ENCODE measurements around the gene CCL4L2.
"Not testable (repeated sequence)": the region's sequence is repeated elsewhere in the genome, so short reads cannot be mapped to it uniquely, and the experiment has no call there.

CCL4L2 gene

DNA sequence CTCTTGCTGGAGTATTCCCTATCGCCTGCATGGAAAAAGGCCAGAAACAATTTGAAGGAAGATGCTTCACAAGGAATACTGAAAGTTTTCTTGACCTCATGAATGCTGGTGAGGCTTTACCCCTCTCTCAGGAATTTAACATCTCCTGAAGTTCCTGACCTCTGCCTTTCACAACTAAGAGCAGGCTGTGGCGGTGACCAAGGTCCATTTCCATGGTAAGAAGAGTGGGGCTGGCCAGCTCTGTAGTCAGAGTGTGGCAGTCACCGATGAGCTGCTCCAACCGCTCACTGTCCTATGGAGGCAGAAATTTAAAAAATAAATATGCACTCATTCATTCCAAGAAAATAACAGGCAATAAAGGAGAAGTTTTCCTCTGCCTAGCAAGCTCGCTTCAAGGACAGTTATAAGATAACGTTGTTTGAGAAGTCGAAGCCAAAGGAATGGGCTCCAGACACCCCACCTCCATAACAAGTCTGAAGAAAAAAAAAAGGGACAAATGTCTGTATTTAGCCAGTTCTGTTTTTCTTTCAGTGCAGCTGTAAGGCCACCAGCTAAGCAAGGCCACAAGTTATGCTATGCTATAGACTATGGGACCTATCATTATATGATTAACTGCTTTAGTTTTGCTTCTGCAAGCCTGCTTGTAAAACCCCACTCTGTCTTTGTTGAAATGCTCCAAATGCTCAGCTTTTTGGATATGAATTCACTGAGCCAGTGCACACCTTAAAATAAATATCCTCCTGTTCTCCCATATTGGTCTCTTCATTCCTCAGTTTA lies 6.0 kb upstream of the CCL4L2 start:
- ChIA-PET CTCF (interaction anchor here (1.0 to 3.1 kb wide), 3 partner anchors 12 to 236 kb away, joined by 3 to 8 read pairs (median 5); no protein-coding TSS in a partner anchor), POLR2A (no interaction called here)
- no peak for TF ChIP-seq CTCF (IDR thresholded peaks at IDR 0.05; ENCODE audit: control extremely low read depth, extremely low read depth, low read depth, missing control alignments)
- DNase-seq (ENCODE audit: extremely low spot score), result no peak

DNA sequence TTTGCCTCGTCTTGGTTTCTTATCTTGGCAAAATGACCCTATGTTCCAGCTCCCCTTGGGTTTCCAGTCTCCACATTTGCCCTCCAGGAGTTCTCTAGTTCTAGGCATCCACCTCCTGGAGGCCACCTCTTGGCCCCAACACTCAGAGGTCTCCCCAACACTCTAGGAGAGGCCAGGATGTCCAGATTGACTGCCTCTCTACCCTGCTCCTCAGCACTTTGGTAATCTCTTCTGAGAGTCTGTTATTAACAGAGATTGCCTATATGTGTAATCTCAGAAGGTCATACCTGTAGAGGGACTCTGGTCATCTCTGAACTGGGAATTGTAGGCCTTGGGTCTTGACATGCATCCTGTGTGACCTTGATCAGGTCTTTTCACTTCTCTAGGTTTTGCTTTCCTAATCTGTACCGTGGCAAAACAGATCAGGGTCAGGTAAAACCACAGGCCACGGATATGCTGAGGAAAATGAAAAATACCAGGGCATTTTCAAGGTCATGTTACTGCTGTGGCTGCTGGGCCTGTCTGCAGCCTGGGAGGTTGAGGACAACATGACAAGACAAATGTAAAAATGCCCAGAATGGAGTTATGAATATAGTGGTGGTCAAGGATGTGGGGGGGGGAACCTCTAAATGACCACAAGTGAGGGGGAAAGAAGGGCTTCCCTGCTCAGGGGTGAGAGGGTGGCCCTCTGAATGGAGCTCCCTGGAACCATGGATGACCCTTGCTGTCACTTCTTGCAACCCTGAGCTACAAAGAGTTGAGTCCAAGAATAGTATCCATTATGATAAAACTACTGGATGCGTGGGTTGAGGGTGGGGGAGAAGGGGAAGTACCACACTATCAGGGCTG lies 5.0 kb upstream of the CCL4L2 start:
- ChIA-PET CTCF (interaction anchor here (1.0 to 1.6 kb wide), 3 partner anchors 9 to 236 kb away, joined by 3 to 5 read pairs (median 4); partner anchors contain the start of genes CCL3L1 and CCL3L3), POLR2A (interaction anchor here (1.0 to 1.1 kb wide), 2 partner anchors 9 to 116 kb away, joined by 3 to 7 read pairs; partner anchors contain the start of genes CCL3, CCL3L1 and CCL3L3)
- no peak for DNase-seq (ENCODE audit: extremely low spot score)
- TF ChIP-seq CTCF (IDR thresholded peaks at IDR 0.05; ENCODE audit: control extremely low read depth, extremely low read depth, low read depth, missing control alignments), result no peak

DNA sequence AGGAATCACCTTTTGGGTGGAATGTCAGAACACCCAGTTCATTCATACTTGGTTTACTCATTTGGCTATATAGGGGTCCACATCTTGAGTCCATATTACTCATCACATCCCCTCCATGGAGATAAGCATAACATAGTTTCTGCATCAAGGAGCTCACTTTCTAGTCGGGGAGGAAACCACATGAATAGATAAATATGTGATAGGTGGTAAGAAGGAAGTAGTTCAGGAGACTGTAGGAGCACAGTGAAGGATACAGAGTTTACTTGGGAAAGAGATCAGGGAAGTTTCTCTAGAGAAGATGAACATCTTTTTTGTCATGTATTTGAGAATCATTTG lies 4.4 kb upstream of the CCL4L2 start:
- ChIA-PET POLR2A (interaction anchor here (1.0 to 1.1 kb wide), 2 partner anchors 10 to 117 kb away, joined by 3 to 7 read pairs; partner anchors contain the start of genes CCL3, CCL3L1 and CCL3L3), CTCF (interaction anchor here (1.6 kb wide), 1 partner anchor 10 kb away, joined by 4 read pairs; the partner anchor contains the start of genes CCL3L1 and CCL3L3)
- not testable (repeated sequence) for DNase-seq (ENCODE audit: extremely low spot score)

DNA sequence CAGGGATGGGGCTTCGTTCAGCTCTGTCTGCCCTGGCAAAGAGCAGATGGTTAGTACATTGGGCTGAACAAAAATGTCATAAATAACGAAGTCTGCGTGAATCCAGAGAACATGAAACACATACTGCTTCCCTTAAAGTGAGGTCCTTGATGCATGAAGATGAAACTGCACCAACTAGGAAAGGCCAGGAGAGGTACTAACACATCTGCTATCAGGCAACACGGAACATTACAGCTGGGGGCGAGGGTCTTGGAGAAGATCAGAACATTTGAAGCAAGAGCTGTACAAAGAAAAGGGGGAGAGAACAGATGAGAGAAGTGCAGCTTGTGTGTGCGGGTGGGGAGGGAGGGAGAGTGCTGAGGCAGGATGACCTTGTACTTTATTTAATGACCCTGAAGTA lies 3.5 kb upstream of the CCL4L2 start:
- ChIA-PET CTCF (interaction anchor here (1.6 kb wide), 1 partner anchor 11 kb away, joined by 4 read pairs; the partner anchor contains the start of genes CCL3L1 and CCL3L3), POLR2A (interaction anchor here (1.1 kb wide), 1 partner anchor 11 kb away, joined by 7 read pairs; the partner anchor contains the start of genes CCL3L1 and CCL3L3)
- not testable (repeated sequence) for DNase-seq (ENCODE audit: extremely low spot score)

DNA sequence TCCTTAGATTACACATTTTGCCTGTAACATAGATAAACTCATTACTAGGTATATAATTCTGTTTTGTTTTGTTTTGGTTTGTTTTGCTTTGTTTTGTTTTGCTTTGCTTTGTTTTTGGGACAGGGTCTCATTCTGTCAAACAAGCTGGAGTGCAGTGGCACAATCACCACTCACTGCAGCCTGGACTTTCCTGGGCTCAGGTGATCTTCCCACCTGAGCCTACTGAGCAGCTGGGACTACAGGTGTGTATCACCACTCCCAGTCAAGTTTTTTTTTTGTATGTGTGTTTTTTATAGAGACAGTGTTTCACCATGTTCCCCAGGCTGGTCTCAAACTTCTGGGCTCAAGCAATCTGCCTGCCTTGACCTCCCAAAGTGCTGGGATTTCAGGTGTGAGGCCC lies 1.3 kb upstream of the CCL4L2 start:
- POLR2A ChIA-PET, result no interaction called here
- CTCF ChIA-PET, result interaction anchor here (1.3 to 1.7 kb wide), 3 partner anchors 14 to 240 kb away, joined by 3 to 7 read pairs (median 4); partner anchors contain the start of genes CCL3L1 and CCL3L3
- no peak for DNase-seq (ENCODE audit: extremely low spot score)

GRCh38 chr17:36211484-36212271 lies 815 bp downstream of the CCL4L2 start:
- CTCF ChIA-PET, result interaction anchor here (0.9 to 1.7 kb wide), 4 partner anchors 20 to 242 kb away, joined by 3 to 4 read pairs (median 4); no protein-coding TSS in a partner anchor
- DNase-seq (ENCODE audit: extremely low spot score); POLR2A ChIA-PET: not testable (repeated sequence)

More for the DNA sequence above, 1.3 kb upstream of the CCL4L2 start:
- TF ChIP-seq CTCF (IDR thresholded peaks at IDR 0.05; ENCODE audit: control extremely low read depth, extremely low read depth, low read depth, missing control alignments), result no peak

GRCh38 chr17:36212272-36212605 lies 1.4 kb downstream of the CCL4L2 start:
- no peak for TF ChIP-seq CTCF (IDR thresholded peaks at IDR 0.05; ENCODE audit: control extremely low read depth, extremely low read depth, low read depth, missing control alignments)
- POLR2A ChIA-PET, result no interaction called here
- CTCF ChIA-PET, result interaction anchor here (1.7 kb wide), 1 partner anchor 65 kb away, joined by 4 read pairs; no protein-coding TSS in a partner anchor
- no peak for DNase-seq (ENCODE audit: extremely low spot score)
